ENCODE results near the gene KDM8.

DNA sequence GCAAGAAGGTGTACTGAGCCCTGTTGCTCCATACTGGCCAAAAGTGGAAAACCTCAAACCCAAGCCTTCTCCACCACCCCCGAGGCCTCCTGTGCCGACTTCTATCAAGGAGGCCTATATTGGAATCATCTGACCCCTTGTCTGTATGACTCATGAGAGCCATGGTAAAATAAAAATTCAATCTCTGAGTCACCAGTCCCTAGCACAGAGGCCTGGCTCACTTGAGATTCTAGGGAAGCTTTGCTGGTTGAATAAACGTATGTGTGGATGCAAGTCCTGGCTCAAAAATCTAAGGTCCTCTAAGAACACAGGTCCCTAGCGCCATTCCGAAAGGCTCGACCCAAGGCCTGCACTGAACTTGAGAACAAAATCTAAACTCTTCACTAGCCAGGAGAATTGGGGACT, 50.2 kb downstream of the KDM8 start:
- TF ChIP-seq CTCF (IDR thresholded peaks at IDR 0.05) (no peak), POLR2A (IDR thresholded peaks at IDR 0.05) (no peak)
